Uterus (tissue), 2 donors: ENCODE data around the gene ZEB1.

ENCODE experiments used
- CTCF ChIP-seq, 4 experiments: fragments of 200-600 bp in 2 of 4; fragments of 450-650 bp in 2 of 4; sonication (generic) in 2 of 4; IDR thresholded peaks; one replicate each; pipeline ENCODE4 v1.5.1; 2016 to 2019; ENCODE audit warnings: antibody characterized with exemption in 4 of 4, mild to moderate bottlenecking in 2 of 4, moderate library complexity in 1 of 4
- POLR2A ChIP-seq, 2 donors: fragments of 450-650 bp; IDR thresholded peaks; one replicate each; pipeline ENCODE4 v1.6.1; 2016; ENCODE audit warnings: antibody characterized with exemption in 2 of 2, mild to moderate bottlenecking in 1 of 2, moderate library complexity in 1 of 2

GRCh38 chr10:31368724-31369123 is 49.7 kb downstream of the ZEB1 start:
- TF ChIP-seq POLR2A (IDR thresholded peaks at IDR 0.05) = no peak
- TF ChIP-seq CTCF (IDR thresholded peaks at IDR 0.05) = no peak
